GM21360 (cell line): ENCODE measurements around the gene SLC6A1.

Source experiments
- ATAC-seq: cut with Tn5 transposase; IDR thresholded peaks from one replicate; pipeline ENCODE4 v1.9.1; 2021; ENCODE audit warnings: mild to moderate bottlenecking, moderate library complexity; ENCODE audit not compliant: unreplicated experiment

Gene SLC6A1

GRCh38 chr3:10992943-10993728, 588 bp downstream of the SLC6A1 start:
- ATAC-seq, result no peak

- ATAC-seq, result no peak
These were observed 1.1 kb downstream of the SLC6A1 start for GRCh38 chr3:10993729-10994065.

GRCh38 chr3:10994306-10994705, 1.8 kb downstream of the SLC6A1 start:
- no peak for ATAC-seq

GRCh38 chr3:10995871-10996270, 3.3 kb downstream of the SLC6A1 start:
- ATAC-seq, result no peak

GRCh38 chr3:10996345-10997013, 3.9 kb downstream of the SLC6A1 start:
- no peak for ATAC-seq

GRCh38 chr3:10997196-10997595, 4.6 kb downstream of the SLC6A1 start:
- no peak for ATAC-seq

GRCh38 chr3:10998542-10998941, 6.0 kb downstream of the SLC6A1 start:
- ATAC-seq, result no peak

- ATAC-seq, result no peak
These were observed 6.9 kb downstream of the SLC6A1 start for GRCh38 chr3:10999221-11000107.

- no peak for ATAC-seq
These were observed 8.0 kb downstream of the SLC6A1 start for GRCh38 chr3:11000528-11000927.

- no peak for ATAC-seq
These were observed 8.6 kb downstream of the SLC6A1 start for GRCh38 chr3:11001020-11001657.

- ATAC-seq, result no peak
These were observed 9.1 kb downstream of the SLC6A1 start for GRCh38 chr3:11001658-11002021.

- ATAC-seq, result no peak
These were observed 9.8 kb downstream of the SLC6A1 start for GRCh38 chr3:11002371-11002807.

GRCh38 chr3:11004563-11004962, 12.0 kb downstream of the SLC6A1 start:
- ATAC-seq, result no peak

GRCh38 chr3:11005686-11006256, 13.2 kb downstream of the SLC6A1 start:
- no peak for ATAC-seq

- no peak for ATAC-seq
These were observed 14.7 kb downstream of the SLC6A1 start for GRCh38 chr3:11006986-11007933.

- no peak for ATAC-seq
These were observed 17.4 kb downstream of the SLC6A1 start for GRCh38 chr3:11009898-11010297.

- ATAC-seq, result no peak
These were observed 18.0 kb downstream of the SLC6A1 start for GRCh38 chr3:11010426-11011165.

GRCh38 chr3:11014253-11014652, 21.7 kb downstream of the SLC6A1 start:
- ATAC-seq, result no peak

- no peak for ATAC-seq
These were observed 22.2 kb downstream of the SLC6A1 start for GRCh38 chr3:11014752-11015151.
